LNCaP clone FGC (cell line): ENCODE results near the gene PRR12.

Source experiments
- DNase-seq: peaks from one replicate; pipeline ENCODE4 v3.0.0-alpha.2; 2011; ENCODE audit warnings: low read depth
- H3K4me3 ChIP-seq: 2 replicates; pipeline ENCODE4 v1.5.1; 2011; ENCODE audit warnings: mild to moderate bottlenecking, low read depth, low read length, control low read depth
- TF ChIP-seq, protein P1 (sequence below): IDR thresholded peaks from 2 replicates; pipeline ENCODE4 v1.5.1; 2012; ENCODE audit warnings: mild to moderate bottlenecking; ENCODE audit not compliant: control insufficient read depth, insufficient read depth; ENCODE audit errors: extremely low read depth

The PRR12 gene, protein sequence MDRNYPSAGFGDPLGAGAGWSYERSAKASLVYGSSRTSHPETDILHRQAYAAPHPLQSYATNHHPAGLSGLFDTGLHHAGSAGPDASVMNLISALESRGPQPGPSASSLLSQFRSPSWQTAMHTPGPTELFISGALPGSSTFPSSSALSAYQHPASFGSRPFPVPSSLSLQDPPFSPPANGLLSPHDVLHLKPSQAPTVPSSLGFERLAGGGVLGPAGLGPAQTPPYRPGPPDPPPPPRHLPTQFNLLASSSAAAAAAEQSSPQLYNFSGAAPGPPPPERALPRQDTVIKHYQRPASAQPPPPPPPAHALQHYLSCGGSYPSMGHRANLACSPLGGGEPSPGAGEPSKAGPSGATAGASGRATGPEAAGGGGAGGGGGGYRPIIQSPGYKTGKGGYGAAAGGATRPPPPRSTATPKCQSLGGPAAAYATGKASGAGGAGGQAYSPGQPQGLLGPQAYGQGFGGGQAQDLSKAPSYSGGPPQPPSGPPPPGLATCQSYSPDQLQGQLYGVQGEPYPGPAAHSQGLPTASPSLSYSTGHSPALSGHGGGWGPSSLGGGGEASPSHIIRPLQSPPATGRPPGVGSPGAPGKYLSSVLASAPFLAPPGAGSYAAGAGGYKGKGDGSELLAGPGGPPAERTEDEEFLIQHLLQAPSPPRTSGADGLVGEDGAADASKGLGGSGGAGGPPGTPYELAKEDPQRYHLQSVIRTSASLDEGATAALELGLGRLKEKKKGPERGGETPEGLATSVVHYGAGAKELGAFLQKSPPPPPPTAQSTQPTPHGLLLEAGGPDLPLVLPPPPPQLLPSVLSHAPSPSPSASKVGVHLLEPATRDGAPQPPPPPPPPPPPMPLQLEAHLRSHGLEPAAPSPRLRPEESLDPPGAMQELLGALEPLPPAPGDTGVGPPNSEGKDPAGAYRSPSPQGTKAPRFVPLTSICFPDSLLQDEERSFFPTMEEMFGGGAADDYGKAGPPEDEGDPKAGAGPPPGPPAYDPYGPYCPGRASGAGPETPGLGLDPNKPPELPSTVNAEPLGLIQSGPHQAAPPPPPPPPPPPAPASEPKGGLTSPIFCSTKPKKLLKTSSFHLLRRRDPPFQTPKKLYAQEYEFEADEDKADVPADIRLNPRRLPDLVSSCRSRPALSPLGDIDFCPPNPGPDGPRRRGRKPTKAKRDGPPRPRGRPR (N-terminal part only)

GRCh38 chr19:49590971-49591730 lies at the start of gene PRR12:
TSS of gene PRR12 (plus strand) at chr19:49591182. CDS start at chr19:49591655, 473 bp downstream.
- H3K4me3 ChIP-seq, result peak within 1 kb of the TSS; percentile 91
- no peak for DNase-seq
- TF ChIP-seq, protein P1, sequence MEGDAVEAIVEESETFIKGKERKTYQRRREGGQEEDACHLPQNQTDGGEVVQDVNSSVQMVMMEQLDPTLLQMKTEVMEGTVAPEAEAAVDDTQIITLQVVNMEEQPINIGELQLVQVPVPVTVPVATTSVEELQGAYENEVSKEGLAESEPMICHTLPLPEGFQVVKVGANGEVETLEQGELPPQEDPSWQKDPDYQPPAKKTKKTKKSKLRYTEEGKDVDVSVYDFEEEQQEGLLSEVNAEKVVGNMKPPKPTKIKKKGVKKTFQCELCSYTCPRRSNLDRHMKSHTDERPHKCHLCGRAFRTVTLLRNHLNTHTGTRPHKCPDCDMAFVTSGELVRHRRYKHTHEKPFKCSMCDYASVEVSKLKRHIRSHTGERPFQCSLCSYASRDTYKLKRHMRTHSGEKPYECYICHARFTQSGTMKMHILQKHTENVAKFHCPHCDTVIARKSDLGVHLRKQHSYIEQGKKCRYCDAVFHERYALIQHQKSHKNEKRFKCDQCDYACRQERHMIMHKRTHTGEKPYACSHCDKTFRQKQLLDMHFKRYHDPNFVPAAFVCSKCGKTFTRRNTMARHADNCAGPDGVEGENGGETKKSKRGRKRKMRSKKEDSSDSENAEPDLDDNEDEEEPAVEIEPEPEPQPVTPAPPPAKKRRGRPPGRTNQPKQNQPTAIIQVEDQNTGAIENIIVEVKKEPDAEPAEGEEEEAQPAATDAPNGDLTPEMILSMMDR, result no peak

DNA sequence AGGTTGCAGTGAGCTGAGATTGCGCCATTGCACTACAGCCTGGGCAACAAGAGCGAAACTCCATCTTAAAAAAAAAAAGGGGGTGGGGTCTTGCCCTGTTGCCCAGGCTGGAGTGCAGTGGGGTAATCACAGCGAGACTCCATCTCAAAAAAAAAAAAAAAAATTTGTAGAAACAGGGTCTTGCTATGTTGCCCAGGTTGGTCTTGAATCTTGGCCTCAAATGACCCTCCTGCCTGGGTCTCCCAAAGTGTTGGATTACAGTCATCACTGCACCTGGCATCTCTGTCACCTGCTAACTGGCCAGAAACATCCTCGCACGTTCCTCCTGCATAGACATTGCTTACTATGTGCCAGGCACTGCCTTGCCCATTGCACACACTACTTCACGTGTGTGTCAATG lies 49.1 kb upstream of the PRR12 start:
- no peak for DNase-seq
- H3K4me3 ChIP-seq, result no peak overlapping the region
- TF ChIP-seq, protein P1, result no peak

DNA sequence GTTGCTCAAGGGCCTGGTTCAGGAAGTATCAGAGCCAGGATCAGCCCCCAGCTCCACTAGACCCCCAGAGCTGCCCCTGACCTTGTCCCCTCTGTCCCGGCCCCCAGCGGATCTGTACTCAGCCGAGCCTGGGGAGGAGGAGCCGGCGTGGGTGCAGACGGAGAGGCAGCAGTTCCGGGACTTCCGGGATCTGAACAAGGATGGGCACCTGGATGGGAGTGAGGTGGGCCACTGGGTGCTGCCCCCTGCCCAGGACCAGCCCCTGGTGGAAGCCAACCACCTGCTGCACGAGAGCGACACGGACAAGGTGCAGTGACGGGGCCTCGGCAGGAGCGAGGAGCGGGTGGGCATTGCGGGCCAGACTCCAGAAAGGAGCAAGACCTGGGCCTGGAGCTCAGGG lies 48.5 kb upstream of the PRR12 start:
- no peak for DNase-seq
- TF ChIP-seq, protein P1, result no peak
- no peak overlapping the region for H3K4me3 ChIP-seq

GRCh38 chr19:49543032-49543431 lies 48.0 kb upstream of the PRR12 start:
- DNase-seq, result no peak

DNA sequence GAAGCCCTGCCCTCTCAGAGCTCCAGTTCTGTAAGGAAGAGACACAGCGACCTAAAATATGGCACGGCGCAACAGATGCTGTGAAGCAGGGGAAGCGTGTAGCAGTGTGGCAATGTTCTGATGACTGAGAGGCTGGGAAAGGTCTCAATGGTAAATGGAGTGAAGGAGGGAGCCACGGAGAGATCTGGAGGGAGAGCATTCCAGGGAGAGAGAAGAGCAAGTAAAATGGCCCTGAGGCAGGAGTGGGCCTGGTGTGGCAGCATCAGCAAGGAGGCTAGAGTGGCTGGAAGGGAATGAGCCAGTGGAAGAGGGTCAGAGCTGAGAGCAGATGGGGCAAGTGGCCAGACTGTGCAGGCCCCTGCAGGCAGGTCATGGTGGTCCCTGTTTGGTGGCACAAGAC lies 46.8 kb upstream of the PRR12 start:
- H3K4me3 ChIP-seq, result no peak overlapping the region

More at GRCh38 chr19:49543032-49543431, 48.0 kb upstream of the PRR12 start:
- H3K4me3 ChIP-seq, result no peak overlapping the region
- TF ChIP-seq, protein P1, result no peak

More for the DNA sequence above, 46.8 kb upstream of the PRR12 start:
- no peak for DNase-seq
- TF ChIP-seq, protein P1, result no peak
